HEK293 (cell line): ENCODE data around the gene PDE10A.

Source experiments
- GFI1B ChIP-seq: fragments of 450-650 bp; formaldehyde crosslinking; IDR thresholded peaks from 2 replicates; pipeline ENCODE4 v1.5.1; 2016; ENCODE audit warnings: missing biosample characterization, missing genetic modification characterization
- HOXD13 ChIP-seq: sonication (generic); formaldehyde crosslinking; IDR thresholded peaks from 2 replicates; pipeline ENCODE4 v1.8.0; 2022; ENCODE audit warnings: missing genetic modification reagents, borderline replicate concordance
- KLF8 ChIP-seq: fragments of 450-650 bp; formaldehyde crosslinking; IDR thresholded peaks from 2 replicates; pipeline ENCODE4 v1.5.1; 2016; ENCODE audit warnings: missing biosample characterization, missing genetic modification characterization
- SCRT2 ChIP-seq: fragments of 450-650 bp; formaldehyde crosslinking; IDR thresholded peaks from 2 replicates; pipeline ENCODE4 v1.5.1; 2016; ENCODE audit warnings: missing biosample characterization, missing genetic modification characterization
- SP3 ChIP-seq: fragments of 450-650 bp; formaldehyde crosslinking; IDR thresholded peaks from 2 replicates; pipeline ENCODE4 v1.5.1; 2016; ENCODE audit warnings: missing biosample characterization, missing genetic modification characterization
- ZBTB8A ChIP-seq: fragments of 450-650 bp; formaldehyde crosslinking; IDR thresholded peaks from 2 replicates; pipeline ENCODE4 v1.5.1; 2016; ENCODE audit warnings: missing biosample characterization, missing genetic modification characterization
- ZNF2 ChIP-seq: fragments of 450-650 bp; formaldehyde crosslinking; IDR thresholded peaks from 2 replicates; pipeline ENCODE4 v1.5.1; 2016; ENCODE audit warnings: missing biosample characterization, missing genetic modification characterization
- ZNF24 ChIP-seq: fragments of 450-650 bp; formaldehyde crosslinking; IDR thresholded peaks from 2 replicates; pipeline ENCODE4 v1.5.1; 2016; ENCODE audit warnings: missing biosample characterization, missing genetic modification characterization
- ZNF335 ChIP-seq: fragments of 450-650 bp; formaldehyde crosslinking; conservative IDR thresholded peaks from 2 replicates; pipeline ENCODE4 v1.5.1; 2016; ENCODE audit warnings: missing biosample characterization, missing genetic modification characterization
- ZNF366 ChIP-seq: fragments of 450-650 bp; formaldehyde crosslinking; conservative IDR thresholded peaks from 2 replicates; pipeline ENCODE4 v1.5.1; 2016; ENCODE audit warnings: missing biosample characterization, missing genetic modification characterization
- ZNF394 ChIP-seq: fragments of 450-650 bp; formaldehyde crosslinking; IDR thresholded peaks from 2 replicates; pipeline ENCODE4 v1.5.1; 2016; ENCODE audit warnings: missing biosample characterization, missing genetic modification characterization, mild to moderate bottlenecking, moderate library complexity, borderline replicate concordance
- ZNF416 ChIP-seq: fragments of 450-650 bp; formaldehyde crosslinking; IDR thresholded peaks from 2 replicates; pipeline ENCODE4 v1.5.1; 2016; ENCODE audit warnings: missing biosample characterization, missing genetic modification characterization
- ZNF529 ChIP-seq: fragments of 450-650 bp; formaldehyde crosslinking; IDR thresholded peaks from 2 replicates; pipeline ENCODE4 v1.5.1; 2017; ENCODE audit warnings: missing genetic modification characterization, missing biosample characterization; ENCODE audit not compliant: insufficient replicate concordance
- ZNF561 ChIP-seq: fragments of 450-650 bp; IDR thresholded peaks from 2 replicates; pipeline ENCODE4 v1.5.1; 2018; ENCODE audit warnings: missing biosample characterization, missing genetic modification characterization, borderline replicate concordance
- ZNF585B ChIP-seq: fragments of 450-650 bp; formaldehyde crosslinking; IDR thresholded peaks from 2 replicates; pipeline ENCODE4 v1.5.1; 2016; ENCODE audit warnings: missing biosample characterization, missing genetic modification characterization
- ZNF600 ChIP-seq: fragments of 450-650 bp; formaldehyde crosslinking; IDR thresholded peaks from 2 replicates; pipeline ENCODE4 v1.5.1; 2016; ENCODE audit warnings: missing biosample characterization, missing genetic modification characterization
- ZNF610 ChIP-seq: fragments of 450-650 bp; formaldehyde crosslinking; IDR thresholded peaks from 2 replicates; pipeline ENCODE4 v1.5.1; 2016; ENCODE audit warnings: missing biosample characterization, missing genetic modification characterization, borderline replicate concordance
- ZNF677 ChIP-seq: fragments of 450-650 bp; IDR thresholded peaks from 2 replicates; pipeline ENCODE4 v1.5.0; 2018; ENCODE audit warnings: missing biosample characterization, mild to moderate bottlenecking, missing genetic modification characterization, moderate library complexity
- ZSCAN23 ChIP-seq: fragments of 450-650 bp; formaldehyde crosslinking; IDR thresholded peaks from 2 replicates; pipeline ENCODE4 v1.5.1; 2016; ENCODE audit warnings: missing biosample characterization, missing genetic modification characterization
- ZXDB ChIP-seq: fragments of 450-650 bp; formaldehyde crosslinking; IDR thresholded peaks from 2 replicates; pipeline ENCODE4 v1.5.1; 2016; ENCODE audit warnings: missing biosample characterization, missing genetic modification characterization
- TF ChIP-seq, protein P1 (sequence below): fragments of 450-650 bp; IDR thresholded peaks from 2 replicates; pipeline ENCODE4 v1.5.1; 2018; ENCODE audit warnings: missing biosample characterization, mild to moderate bottlenecking, missing genetic modification characterization
- TF ChIP-seq, protein P2 (sequence below): fragments of 450-650 bp; formaldehyde crosslinking; IDR thresholded peaks from 2 replicates; pipeline ENCODE4 v1.5.1; 2017; ENCODE audit warnings: missing biosample characterization, missing genetic modification characterization
- TF ChIP-seq, protein P3 (sequence below): fragments of 450-650 bp; formaldehyde crosslinking; IDR thresholded peaks from 2 replicates; pipeline ENCODE4 v1.5.1; 2016; ENCODE audit warnings: missing biosample characterization, missing genetic modification characterization
- TF ChIP-seq, protein P4 (sequence below): fragments of 450-650 bp; formaldehyde crosslinking; IDR thresholded peaks from 2 replicates; pipeline ENCODE4 v1.5.1; 2016; ENCODE audit warnings: missing biosample characterization, missing genetic modification characterization, borderline replicate concordance
- TF ChIP-seq, protein P5 (sequence below): fragments of 450-650 bp; formaldehyde crosslinking; IDR thresholded peaks from 2 replicates; pipeline ENCODE4 v1.5.1; 2017; ENCODE audit warnings: missing biosample characterization, mild to moderate bottlenecking, missing genetic modification characterization, moderate library complexity

Gene PDE10A

DNA sequence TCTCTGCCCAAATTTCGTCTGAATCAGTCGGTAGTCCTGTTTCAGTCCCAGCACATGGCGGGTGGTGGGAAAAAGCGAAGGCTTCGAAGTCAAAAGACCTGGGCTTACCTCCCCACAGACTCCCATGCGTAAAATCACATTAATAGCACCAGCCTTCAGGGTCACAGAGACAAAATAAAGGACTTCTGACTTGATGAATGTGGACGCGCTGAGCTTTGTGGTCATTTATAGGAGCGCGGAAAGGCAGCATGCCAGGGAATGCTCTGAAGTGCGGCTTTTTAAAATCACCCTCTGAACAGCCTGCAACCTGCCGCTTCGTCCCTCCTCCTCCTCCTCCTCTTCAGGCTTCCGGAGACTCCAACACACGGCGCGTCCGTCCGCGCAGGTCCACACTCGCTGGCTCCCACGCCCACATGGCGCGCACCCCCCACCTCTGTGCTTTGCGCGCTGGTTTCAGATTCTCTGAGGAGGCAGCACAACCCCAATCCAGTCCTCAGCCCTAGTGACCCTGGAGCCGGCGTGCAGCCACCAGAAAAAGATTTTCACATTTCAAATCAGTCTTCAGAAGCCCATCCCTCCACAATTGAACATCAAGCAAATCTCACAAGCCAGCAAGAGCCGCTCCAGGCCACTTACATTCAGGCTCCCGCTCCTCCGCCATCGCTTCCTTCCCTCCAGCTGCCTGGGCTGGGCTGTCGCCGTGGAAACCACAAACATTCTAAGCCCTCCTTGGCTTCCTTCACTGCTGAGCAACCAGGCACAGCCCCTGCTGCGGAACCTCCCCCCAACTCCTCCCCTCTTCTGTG is 353.9 kb downstream of the PDE10A start, which contains the start of gene C6orf118 (continued):
- TF ChIP-seq ZNF561 (tag by site-specific recombination) (peak; percentile 50), ZXDB (0 out of 2 replicates have a peak, but pooled peaks have one; percentile 13), KLF8 (tag by site-specific recombination) (0 out of 2 replicates have a peak, but pooled peaks have one; percentile 16), ZNF529 (tag by site-specific recombination) (no peak), ZNF335 (peak; percentile 68; the same call in 1 of the 2 replicates), GFI1B (tag by site-specific recombination) (no peak), ZBTB8A (peak; percentile 47; the same call in 1 of the 2 replicates), ZNF610 (peak; percentile 48; the same call in 1 of the 2 replicates), SCRT2 (tag by site-specific recombination) (no peak), HOXD13 (CRISPR knock-in tag) (no peak), ZNF585B (no peak), ZNF677 (tag by site-specific recombination) (no peak), ZNF366 (tag by site-specific recombination) (peak; percentile 47; the same call in 1 of the 2 replicates), ZSCAN23 (no peak), SP3 (peak; percentile 55), ZNF416 (tag by site-specific recombination) (no peak), ZNF600 (tag by site-specific recombination) (peak; percentile 93), ZNF394 (tag by site-specific recombination) (peak; percentile 62; the same call in 1 of the 2 replicates), ZNF24 (tag by site-specific recombination) (no peak), ZNF2 (tag by site-specific recombination) (0 out of 2 replicates have a peak, but pooled peaks have one; percentile 16)
- TF ChIP-seq, protein P1, sequence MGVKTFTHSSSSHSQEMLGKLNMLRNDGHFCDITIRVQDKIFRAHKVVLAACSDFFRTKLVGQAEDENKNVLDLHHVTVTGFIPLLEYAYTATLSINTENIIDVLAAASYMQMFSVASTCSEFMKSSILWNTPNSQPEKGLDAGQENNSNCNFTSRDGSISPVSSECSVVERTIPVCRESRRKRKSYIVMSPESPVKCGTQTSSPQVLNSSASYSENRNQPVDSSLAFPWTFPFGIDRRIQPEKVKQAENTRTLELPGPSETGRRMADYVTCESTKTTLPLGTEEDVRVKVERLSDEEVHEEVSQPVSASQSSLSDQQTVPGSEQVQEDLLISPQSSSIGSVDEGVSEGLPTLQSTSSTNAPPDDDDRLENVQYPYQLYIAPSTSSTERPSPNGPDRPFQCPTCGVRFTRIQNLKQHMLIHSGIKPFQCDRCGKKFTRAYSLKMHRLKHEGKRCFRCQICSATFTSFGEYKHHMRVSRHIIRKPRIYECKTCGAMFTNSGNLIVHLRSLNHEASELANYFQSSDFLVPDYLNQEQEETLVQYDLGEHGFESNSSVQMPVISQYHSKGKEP (tag by site-specific recombination), result no peak
- TF ChIP-seq, protein P2, sequence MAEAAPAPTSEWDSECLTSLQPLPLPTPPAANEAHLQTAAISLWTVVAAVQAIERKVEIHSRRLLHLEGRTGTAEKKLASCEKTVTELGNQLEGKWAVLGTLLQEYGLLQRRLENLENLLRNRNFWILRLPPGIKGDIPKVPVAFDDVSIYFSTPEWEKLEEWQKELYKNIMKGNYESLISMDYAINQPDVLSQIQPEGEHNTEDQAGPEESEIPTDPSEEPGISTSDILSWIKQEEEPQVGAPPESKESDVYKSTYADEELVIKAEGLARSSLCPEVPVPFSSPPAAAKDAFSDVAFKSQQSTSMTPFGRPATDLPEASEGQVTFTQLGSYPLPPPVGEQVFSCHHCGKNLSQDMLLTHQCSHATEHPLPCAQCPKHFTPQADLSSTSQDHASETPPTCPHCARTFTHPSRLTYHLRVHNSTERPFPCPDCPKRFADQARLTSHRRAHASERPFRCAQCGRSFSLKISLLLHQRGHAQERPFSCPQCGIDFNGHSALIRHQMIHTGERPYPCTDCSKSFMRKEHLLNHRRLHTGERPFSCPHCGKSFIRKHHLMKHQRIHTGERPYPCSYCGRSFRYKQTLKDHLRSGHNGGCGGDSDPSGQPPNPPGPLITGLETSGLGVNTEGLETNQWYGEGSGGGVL (tag by site-specific recombination), result peak; percentile 59
- TF ChIP-seq, protein P3, sequence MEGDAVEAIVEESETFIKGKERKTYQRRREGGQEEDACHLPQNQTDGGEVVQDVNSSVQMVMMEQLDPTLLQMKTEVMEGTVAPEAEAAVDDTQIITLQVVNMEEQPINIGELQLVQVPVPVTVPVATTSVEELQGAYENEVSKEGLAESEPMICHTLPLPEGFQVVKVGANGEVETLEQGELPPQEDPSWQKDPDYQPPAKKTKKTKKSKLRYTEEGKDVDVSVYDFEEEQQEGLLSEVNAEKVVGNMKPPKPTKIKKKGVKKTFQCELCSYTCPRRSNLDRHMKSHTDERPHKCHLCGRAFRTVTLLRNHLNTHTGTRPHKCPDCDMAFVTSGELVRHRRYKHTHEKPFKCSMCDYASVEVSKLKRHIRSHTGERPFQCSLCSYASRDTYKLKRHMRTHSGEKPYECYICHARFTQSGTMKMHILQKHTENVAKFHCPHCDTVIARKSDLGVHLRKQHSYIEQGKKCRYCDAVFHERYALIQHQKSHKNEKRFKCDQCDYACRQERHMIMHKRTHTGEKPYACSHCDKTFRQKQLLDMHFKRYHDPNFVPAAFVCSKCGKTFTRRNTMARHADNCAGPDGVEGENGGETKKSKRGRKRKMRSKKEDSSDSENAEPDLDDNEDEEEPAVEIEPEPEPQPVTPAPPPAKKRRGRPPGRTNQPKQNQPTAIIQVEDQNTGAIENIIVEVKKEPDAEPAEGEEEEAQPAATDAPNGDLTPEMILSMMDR (tag by site-specific recombination), result no peak
- TF ChIP-seq, protein P4, sequence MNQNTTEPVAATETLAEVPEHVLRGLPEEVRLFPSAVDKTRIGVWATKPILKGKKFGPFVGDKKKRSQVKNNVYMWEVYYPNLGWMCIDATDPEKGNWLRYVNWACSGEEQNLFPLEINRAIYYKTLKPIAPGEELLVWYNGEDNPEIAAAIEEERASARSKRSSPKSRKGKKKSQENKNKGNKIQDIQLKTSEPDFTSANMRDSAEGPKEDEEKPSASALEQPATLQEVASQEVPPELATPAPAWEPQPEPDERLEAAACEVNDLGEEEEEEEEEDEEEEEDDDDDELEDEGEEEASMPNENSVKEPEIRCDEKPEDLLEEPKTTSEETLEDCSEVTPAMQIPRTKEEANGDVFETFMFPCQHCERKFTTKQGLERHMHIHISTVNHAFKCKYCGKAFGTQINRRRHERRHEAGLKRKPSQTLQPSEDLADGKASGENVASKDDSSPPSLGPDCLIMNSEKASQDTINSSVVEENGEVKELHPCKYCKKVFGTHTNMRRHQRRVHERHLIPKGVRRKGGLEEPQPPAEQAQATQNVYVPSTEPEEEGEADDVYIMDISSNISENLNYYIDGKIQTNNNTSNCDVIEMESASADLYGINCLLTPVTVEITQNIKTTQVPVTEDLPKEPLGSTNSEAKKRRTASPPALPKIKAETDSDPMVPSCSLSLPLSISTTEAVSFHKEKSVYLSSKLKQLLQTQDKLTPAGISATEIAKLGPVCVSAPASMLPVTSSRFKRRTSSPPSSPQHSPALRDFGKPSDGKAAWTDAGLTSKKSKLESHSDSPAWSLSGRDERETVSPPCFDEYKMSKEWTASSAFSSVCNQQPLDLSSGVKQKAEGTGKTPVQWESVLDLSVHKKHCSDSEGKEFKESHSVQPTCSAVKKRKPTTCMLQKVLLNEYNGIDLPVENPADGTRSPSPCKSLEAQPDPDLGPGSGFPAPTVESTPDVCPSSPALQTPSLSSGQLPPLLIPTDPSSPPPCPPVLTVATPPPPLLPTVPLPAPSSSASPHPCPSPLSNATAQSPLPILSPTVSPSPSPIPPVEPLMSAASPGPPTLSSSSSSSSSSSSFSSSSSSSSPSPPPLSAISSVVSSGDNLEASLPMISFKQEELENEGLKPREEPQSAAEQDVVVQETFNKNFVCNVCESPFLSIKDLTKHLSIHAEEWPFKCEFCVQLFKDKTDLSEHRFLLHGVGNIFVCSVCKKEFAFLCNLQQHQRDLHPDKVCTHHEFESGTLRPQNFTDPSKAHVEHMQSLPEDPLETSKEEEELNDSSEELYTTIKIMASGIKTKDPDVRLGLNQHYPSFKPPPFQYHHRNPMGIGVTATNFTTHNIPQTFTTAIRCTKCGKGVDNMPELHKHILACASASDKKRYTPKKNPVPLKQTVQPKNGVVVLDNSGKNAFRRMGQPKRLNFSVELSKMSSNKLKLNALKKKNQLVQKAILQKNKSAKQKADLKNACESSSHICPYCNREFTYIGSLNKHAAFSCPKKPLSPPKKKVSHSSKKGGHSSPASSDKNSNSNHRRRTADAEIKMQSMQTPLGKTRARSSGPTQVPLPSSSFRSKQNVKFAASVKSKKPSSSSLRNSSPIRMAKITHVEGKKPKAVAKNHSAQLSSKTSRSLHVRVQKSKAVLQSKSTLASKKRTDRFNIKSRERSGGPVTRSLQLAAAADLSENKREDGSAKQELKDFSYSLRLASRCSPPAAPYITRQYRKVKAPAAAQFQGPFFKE, result no peak
- TF ChIP-seq, protein P5, sequence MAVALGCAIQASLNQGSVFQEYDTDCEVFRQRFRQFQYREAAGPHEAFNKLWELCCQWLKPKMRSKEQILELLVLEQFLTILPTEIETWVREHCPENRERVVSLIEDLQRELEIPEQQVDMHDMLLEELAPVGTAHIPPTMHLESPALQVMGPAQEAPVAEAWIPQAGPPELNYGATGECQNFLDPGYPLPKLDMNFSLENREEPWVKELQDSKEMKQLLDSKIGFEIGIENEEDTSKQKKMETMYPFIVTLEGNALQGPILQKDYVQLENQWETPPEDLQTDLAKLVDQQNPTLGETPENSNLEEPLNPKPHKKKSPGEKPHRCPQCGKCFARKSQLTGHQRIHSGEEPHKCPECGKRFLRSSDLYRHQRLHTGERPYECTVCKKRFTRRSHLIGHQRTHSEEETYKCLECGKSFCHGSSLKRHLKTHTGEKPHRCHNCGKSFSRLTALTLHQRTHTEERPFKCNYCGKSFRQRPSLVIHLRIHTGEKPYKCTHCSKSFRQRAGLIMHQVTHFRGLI (tag by site-specific recombination), result no peak
